Body of pancreas (tissue), 4 donors: ENCODE data around the gene FIBIN. TPM values are rescaled to one million over a fixed set of nuclear protein-coding genes. Genes with fewer than 3 reads are reported as not detected.
A peak's percentile ranks its signal among the peaks of the same experiment; 100 is the strongest.

ENCODE experiments used
- ATAC-seq: fragments of 150-250 bp; one replicate; pipeline ENCODE4 v1.9.1; 2016
- DNase-seq, 4 donors: peaks; one replicate each; pipeline ENCODE4 v3.0.0-alpha.2; 2019
- H3K27ac ChIP-seq, 4 donors: fragments of 200-600 bp; sonication (generic); 1 replicate in 3 of 4; 2 replicates in 1 of 4; pipeline versions ENCODE4 v1.5.1 to v1.6.1; 2016 to 2019; ENCODE audit warnings: mild to moderate bottlenecking in 1 of 4, mixed read lengths in 1 of 4, moderate library complexity in 1 of 4
- H3K27me3 ChIP-seq, 2 donors: fragments of 200-600 bp; sonication (generic); one replicate each; pipeline ENCODE4 v1.6.0; 2016; ENCODE audit warnings: mild to moderate bottlenecking in 1 of 2
- H3K36me3 ChIP-seq, 2 donors: fragments of 200-600 bp; sonication (generic); replicated peaks in 1 of 2; 2 replicates each; pipeline ENCODE4 v1.5.1; 2016; ENCODE audit warnings: low read depth in 2 of 2; ENCODE audit not compliant: insufficient read depth in 1 of 2
- H3K4me1 ChIP-seq: fragments of 200-600 bp; sonication (generic); one replicate; pipeline ENCODE4 v1.6.0; 2016
- H3K4me3 ChIP-seq, 2 donors: fragments of 200-600 bp; sonication (generic); 1 replicate in 1 of 2; 2 replicates in 1 of 2; pipeline ENCODE4 v1.5.1; 2016 to 2019
- H3K9me3 ChIP-seq, 3 donors: fragments of 200-600 bp; sonication (generic); 1 replicate in 2 of 3; 2 replicates in 1 of 3; pipeline ENCODE4 v1.5.1; 2016
- CTCF ChIP-seq, 7 experiments: fragments of 450-650 bp in 4 of 7; fragments of 200-600 bp in 3 of 7; sonication (generic) in 3 of 7; IDR thresholded peaks; one replicate each; pipeline ENCODE4 v1.5.1; 2016 to 2019; ENCODE audit warnings: antibody characterized with exemption in 7 of 7
- POLR2A ChIP-seq, 3 donors: fragments of 450-650 bp; IDR thresholded peaks; one replicate each; pipeline ENCODE4 v1.6.1; 2016; ENCODE audit warnings: antibody characterized with exemption in 3 of 3, mild to moderate bottlenecking in 2 of 3
- WGBS, 2 donors: methylation state at CpG; one replicate each; pipeline ENCODE4 v1.1.5; 2017; 5-methylcytosine and 5-hydroxymethylcytosine counted together
- intact Hi-C: fragments of 100-400 bp; cut with DNase I; formaldehyde crosslinking; loops from one replicate; pipeline ENCODE4 v1.15.1; 2023
- total RNA-seq, 2 donors: library from RNA; depleted of rRNA; stranded (reverse); fragments of >200 nt; gene quantifications; one replicate each; pipeline ENCODE4 v1.1.0, GENCODE V29; 2016

Gene FIBIN
- total RNA-seq, 2 donors from 2014 or later, result 9.6 to 10.5 TPM

- ATAC-seq (no peak), DNase-seq (no peak)
- WGBS, 2 donors, result 44 to 48% methylated on average over 4 of the region's 4 CpGs
- no peaks in the 10 kb centered on the region for H3K9me3 ChIP-seq
- H3K27me3 ChIP-seq, result no peaks in the 10 kb centered on the region
- H3K27ac ChIP-seq, result no peak overlapping the region
- no peaks in the 10 kb centered on the region for H3K36me3 ChIP-seq
- peaks cover 5% of the 10 kb centered on the region for H3K4me1 ChIP-seq
- no peak overlapping the region for H3K4me3 ChIP-seq
- no peak for TF ChIP-seq POLR2A (IDR thresholded peaks at IDR 0.05)
- TF ChIP-seq CTCF (IDR thresholded peaks at IDR 0.05), result no peak
- intact Hi-C loops, result no loop called here
Observed at GRCh38 chr11:27013781-27014361, 20.0 kb downstream of the FIBIN start.

GRCh38 chr11:27018902-27019529 lies 25.1 kb downstream of the FIBIN start:
- H3K27me3 ChIP-seq, result no peaks in the 10 kb centered on the region
- no peak overlapping the region for H3K27ac ChIP-seq
- H3K9me3 ChIP-seq, result no peaks in the 10 kb centered on the region
- no peaks in the 10 kb centered on the region for H3K36me3 ChIP-seq
- no peak overlapping the region for H3K4me3 ChIP-seq
- DNase-seq (no peak), ATAC-seq (no peak)
- TF ChIP-seq CTCF (IDR thresholded peaks at IDR 0.05) (no peak), POLR2A (IDR thresholded peaks at IDR 0.05) (no peak)
- no peaks in the 10 kb centered on the region for H3K4me1 ChIP-seq
- intact Hi-C loops, result no loop called here

- H3K27ac ChIP-seq, result no peak overlapping the region
- H3K27me3 ChIP-seq, result no peaks in the 10 kb centered on the region
- no peak overlapping the region for H3K4me3 ChIP-seq
- DNase-seq, result no peak
- H3K4me1 ChIP-seq, result no peaks in the 10 kb centered on the region
- no peak for ATAC-seq
- TF ChIP-seq CTCF (IDR thresholded peaks at IDR 0.05), result no peak
- no peak for TF ChIP-seq POLR2A (IDR thresholded peaks at IDR 0.05)
- H3K36me3 ChIP-seq, result no peaks in the 10 kb centered on the region
- intact Hi-C loops, result no loop called here
- no peaks in the 10 kb centered on the region for H3K9me3 ChIP-seq
- 36 to 38% methylated on average over 2 of the region's 2 CpGs for WGBS, 2 donors
Observed at GRCh38 chr11:27020751-27021150, 26.8 kb downstream of the FIBIN start.

GRCh38 chr11:27022659-27023251 lies 28.8 kb downstream of the FIBIN start:
- H3K36me3 ChIP-seq, result no peaks in the 10 kb centered on the region
- H3K27me3 ChIP-seq, result no peaks in the 10 kb centered on the region
- DNase-seq, result no peak
- TF ChIP-seq POLR2A (IDR thresholded peaks at IDR 0.05) (no peak), CTCF (IDR thresholded peaks at IDR 0.05) (no peak)
- no peaks in the 10 kb centered on the region for H3K4me1 ChIP-seq
- H3K27ac ChIP-seq, result no peak overlapping the region
- H3K4me3 ChIP-seq, result no peak overlapping the region
- no peaks in the 10 kb centered on the region for H3K9me3 ChIP-seq
- ATAC-seq, result no peak
- intact Hi-C loops, result no loop called here
- WGBS, 2 donors, result 50 to 56% methylated on average over 1 of the region's 1 CpG

- Histone ChIP-seq H3K36me3 (no peaks in the 10 kb centered on the region), H3K4me1 (no peaks in the 10 kb centered on the region), H3K27ac (peak overlapping the region in 1 of 4 donors; percentile 10), H3K9me3 (no peaks in the 10 kb centered on the region), H3K4me3 (no peak overlapping the region), H3K27me3 (no peaks in the 10 kb centered on the region)
- no peak for TF ChIP-seq POLR2A (IDR thresholded peaks at IDR 0.05)
- no peak for TF ChIP-seq CTCF (IDR thresholded peaks at IDR 0.05)
- ATAC-seq (no peak), DNase-seq (no peak)
- 53 to 66% methylated on average over 3 of the region's 3 CpGs for WGBS, 2 donors
- intact Hi-C loops, result no loop called here
Observed at GRCh38 chr11:27024865-27025264, 31.0 kb downstream of the FIBIN start.
